Measurements from ENCODE around the gene CNTN2. TPM values are rescaled to one million over a fixed set of nuclear protein-coding genes. Genes with fewer than 3 reads are reported as not detected.

CNTN2 gene
- total RNA-seq, 1 donor, result not detected

DNA sequence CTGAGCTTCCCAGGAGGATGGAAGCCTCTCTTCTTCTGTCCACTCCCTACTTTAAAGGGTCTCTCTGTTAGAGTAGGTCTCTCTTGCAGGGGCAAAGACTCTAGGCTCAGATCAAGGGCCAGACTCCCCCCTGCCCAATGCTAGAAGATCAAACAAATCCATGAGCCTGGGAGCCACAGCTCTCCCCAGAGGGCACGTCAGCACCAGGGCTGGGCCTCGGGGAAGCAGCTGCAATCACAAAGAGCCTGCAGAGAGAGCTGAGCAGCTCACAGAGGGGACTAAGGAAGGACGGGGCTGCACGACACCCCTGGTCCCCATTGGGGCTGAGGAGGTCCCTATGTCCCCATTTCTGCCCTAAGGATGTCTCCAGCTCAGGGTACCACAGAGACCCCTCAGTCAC lies 3.9 kb downstream of the CNTN2 start:
- Histone ChIP-seq H3K9me3 (ENCODE audit: low read depth, low read length) (no peaks in the 10 kb centered on the region), H2AFZ (ENCODE audit: low read length) (no peak overlapping the region), H3K4me2 (ENCODE audit: insufficient read depth, low read length) (no peak overlapping the region), H3K27ac (ENCODE audit: low read depth, low read length) (no peak overlapping the region), H3K27me3 (ENCODE audit: insufficient read depth, low read length) (peaks cover 49% of the 10 kb centered on the region), H4K20me1 (ENCODE audit: insufficient read depth, low read length) (no peaks in the 10 kb centered on the region), H3K4me3 (ENCODE audit: insufficient read depth, low read length) (no peak overlapping the region), H3K79me2 (ENCODE audit: insufficient read depth, low read length) (no peaks in the 10 kb centered on the region), H3K36me3 (ENCODE audit: insufficient read depth, low read length) (no peaks in the 10 kb centered on the region), H3K4me1 (ENCODE audit: insufficient read depth, low read length) (no peaks in the 10 kb centered on the region)
- TF ChIP-seq, protein P1, sequence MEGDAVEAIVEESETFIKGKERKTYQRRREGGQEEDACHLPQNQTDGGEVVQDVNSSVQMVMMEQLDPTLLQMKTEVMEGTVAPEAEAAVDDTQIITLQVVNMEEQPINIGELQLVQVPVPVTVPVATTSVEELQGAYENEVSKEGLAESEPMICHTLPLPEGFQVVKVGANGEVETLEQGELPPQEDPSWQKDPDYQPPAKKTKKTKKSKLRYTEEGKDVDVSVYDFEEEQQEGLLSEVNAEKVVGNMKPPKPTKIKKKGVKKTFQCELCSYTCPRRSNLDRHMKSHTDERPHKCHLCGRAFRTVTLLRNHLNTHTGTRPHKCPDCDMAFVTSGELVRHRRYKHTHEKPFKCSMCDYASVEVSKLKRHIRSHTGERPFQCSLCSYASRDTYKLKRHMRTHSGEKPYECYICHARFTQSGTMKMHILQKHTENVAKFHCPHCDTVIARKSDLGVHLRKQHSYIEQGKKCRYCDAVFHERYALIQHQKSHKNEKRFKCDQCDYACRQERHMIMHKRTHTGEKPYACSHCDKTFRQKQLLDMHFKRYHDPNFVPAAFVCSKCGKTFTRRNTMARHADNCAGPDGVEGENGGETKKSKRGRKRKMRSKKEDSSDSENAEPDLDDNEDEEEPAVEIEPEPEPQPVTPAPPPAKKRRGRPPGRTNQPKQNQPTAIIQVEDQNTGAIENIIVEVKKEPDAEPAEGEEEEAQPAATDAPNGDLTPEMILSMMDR (IDR thresholded peaks at IDR 0.05; ENCODE audit: extremely low read depth, low read depth, low read length), result no peak
- no peak for DNase-seq (ENCODE audit: insufficient read length, low spot score, missing footprints)

DNA sequence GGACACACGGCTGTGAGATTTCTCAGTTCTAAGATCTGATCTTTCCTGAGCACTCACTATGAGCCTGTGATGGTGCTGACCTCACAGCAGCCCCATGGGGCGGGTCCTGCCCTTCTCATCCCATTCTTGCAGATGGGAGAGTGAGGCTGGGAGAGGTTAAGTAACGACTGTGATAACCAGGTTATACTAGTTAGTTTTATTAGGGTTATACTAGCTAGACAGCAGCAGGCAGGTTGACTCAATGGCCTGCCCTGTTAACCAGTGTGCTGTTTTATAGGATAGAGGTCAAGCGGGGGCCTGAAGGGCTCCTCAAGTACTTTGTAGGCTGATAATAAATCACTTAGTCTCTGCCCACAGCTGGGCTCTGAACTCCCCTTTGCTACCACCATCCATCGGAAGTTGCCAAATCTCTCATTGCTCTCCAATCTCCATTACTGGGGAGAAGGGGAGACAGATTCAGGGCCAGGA lies 4.8 kb downstream of the CNTN2 start:
- H3K4me1 ChIP-seq (ENCODE audit: insufficient read depth, low read length), result no peaks in the 10 kb centered on the region
- no peak overlapping the region for H3K4me3 ChIP-seq (ENCODE audit: insufficient read depth, low read length)
- H3K79me2 ChIP-seq (ENCODE audit: insufficient read depth, low read length), result no peaks in the 10 kb centered on the region
- TF ChIP-seq, protein P1 (IDR thresholded peaks at IDR 0.05; ENCODE audit: extremely low read depth, low read depth, low read length), result no peak
- H3K9me3 ChIP-seq (ENCODE audit: low read depth, low read length), result no peaks in the 10 kb centered on the region
- no peak overlapping the region for H2AFZ ChIP-seq (ENCODE audit: low read length)
- H3K36me3 ChIP-seq (ENCODE audit: insufficient read depth, low read length), result no peaks in the 10 kb centered on the region
- no peak for DNase-seq (ENCODE audit: insufficient read length, low spot score, missing footprints)
- peaks cover 40% of the 10 kb centered on the region for H3K27me3 ChIP-seq (ENCODE audit: insufficient read depth, low read length)
- no peaks in the 10 kb centered on the region for H4K20me1 ChIP-seq (ENCODE audit: insufficient read depth, low read length)
- no peak overlapping the region for H3K27ac ChIP-seq (ENCODE audit: low read depth, low read length)
- no peak overlapping the region for H3K4me2 ChIP-seq (ENCODE audit: insufficient read depth, low read length)

DNA sequence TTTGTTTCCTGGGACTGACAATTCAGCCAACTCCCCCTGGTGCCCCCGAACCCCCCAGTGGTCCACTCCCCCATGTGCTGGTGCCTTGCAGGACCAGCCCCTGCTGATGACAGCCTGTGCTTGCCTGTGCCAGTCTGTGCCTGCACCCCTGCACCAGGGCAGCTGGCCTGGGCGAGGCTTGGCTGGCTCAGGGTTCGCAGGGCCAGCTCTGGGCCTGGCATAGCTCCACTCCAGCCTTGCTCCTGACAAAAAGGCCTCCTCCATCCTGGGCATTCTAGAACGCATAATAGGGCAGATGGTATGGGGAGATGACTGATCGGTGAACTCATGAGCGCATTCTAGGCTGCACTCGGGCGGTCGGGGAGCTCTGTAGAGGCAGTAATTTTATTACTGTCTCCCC lies 5.4 kb downstream of the CNTN2 start:
- Histone ChIP-seq H3K4me1 (ENCODE audit: insufficient read depth, low read length) (no peaks in the 10 kb centered on the region), H3K79me2 (ENCODE audit: insufficient read depth, low read length) (no peaks in the 10 kb centered on the region)

DNA sequence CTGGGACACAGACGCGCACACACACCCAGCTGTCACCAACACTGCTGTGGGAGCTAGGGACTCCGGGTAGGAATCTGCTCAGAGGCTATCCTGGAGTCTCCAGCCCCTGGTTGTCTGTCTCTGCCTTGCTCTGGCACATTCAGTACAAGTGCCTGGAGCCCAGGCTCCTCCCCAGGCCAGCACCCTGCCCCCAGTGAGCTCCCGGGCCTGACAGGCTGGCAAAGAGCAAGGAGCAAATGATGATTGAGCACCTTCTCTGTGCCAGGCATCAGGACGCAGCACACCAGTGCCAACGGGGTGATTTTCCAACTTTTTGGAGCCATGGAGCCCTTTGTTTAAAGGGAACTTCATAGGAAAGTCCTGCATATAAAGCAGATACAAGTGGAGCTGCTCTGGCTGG lies 6.5 kb downstream of the CNTN2 start:
- no peak overlapping the region for H3K27ac ChIP-seq (ENCODE audit: low read depth, low read length)
- no peak overlapping the region for H3K4me3 ChIP-seq (ENCODE audit: insufficient read depth, low read length)
- H3K4me2 ChIP-seq (ENCODE audit: insufficient read depth, low read length), result no peak overlapping the region
- TF ChIP-seq, protein P1 (IDR thresholded peaks at IDR 0.05; ENCODE audit: extremely low read depth, low read depth, low read length), result no peak
- no peaks in the 10 kb centered on the region for H3K79me2 ChIP-seq (ENCODE audit: insufficient read depth, low read length)
- H3K36me3 ChIP-seq (ENCODE audit: insufficient read depth, low read length), result no peaks in the 10 kb centered on the region
- H2AFZ ChIP-seq (ENCODE audit: low read length), result no peak overlapping the region
- DNase-seq (ENCODE audit: insufficient read length, low spot score, missing footprints), result no peak
- H3K9me3 ChIP-seq (ENCODE audit: low read depth, low read length), result no peaks in the 10 kb centered on the region
- H3K27me3 ChIP-seq (ENCODE audit: insufficient read depth, low read length), result peaks cover 28% of the 10 kb centered on the region
- H3K4me1 ChIP-seq (ENCODE audit: insufficient read depth, low read length), result no peaks in the 10 kb centered on the region
- no peaks in the 10 kb centered on the region for H4K20me1 ChIP-seq (ENCODE audit: insufficient read depth, low read length)

More for the DNA sequence above, 5.4 kb downstream of the CNTN2 start:
- Histone ChIP-seq H4K20me1 (ENCODE audit: insufficient read depth, low read length) (no peaks in the 10 kb centered on the region), H3K27ac (ENCODE audit: low read depth, low read length) (no peak overlapping the region), H2AFZ (ENCODE audit: low read length) (no peak overlapping the region), H3K27me3 (ENCODE audit: insufficient read depth, low read length) (peaks cover 38% of the 10 kb centered on the region), H3K4me3 (ENCODE audit: insufficient read depth, low read length) (no peak overlapping the region), H3K36me3 (ENCODE audit: insufficient read depth, low read length) (no peaks in the 10 kb centered on the region), H3K4me2 (ENCODE audit: insufficient read depth, low read length) (no peak overlapping the region), H3K9me3 (ENCODE audit: low read depth, low read length) (no peaks in the 10 kb centered on the region)
- DNase-seq (ENCODE audit: insufficient read length, low spot score, missing footprints), result no peak
- TF ChIP-seq, protein P1 (IDR thresholded peaks at IDR 0.05; ENCODE audit: extremely low read depth, low read depth, low read length), result no peak
